Keratinocyte (primary cell): ENCODE measurements around the gene KCNC3.

Experiments
- EZH2 ChIP-seq: IDR thresholded peaks from one replicate; pipeline ENCODE4 v1.6.1; 2012; ENCODE audit warnings: inconsistent platforms, mild to moderate bottlenecking, low read length, moderate library complexity
- TF ChIP-seq, protein P1 (sequence below), 3 experiments: IDR thresholded peaks in 1 of 3; conservative IDR thresholded peaks in 1 of 3; optimal IDR thresholded peaks in 1 of 3; 2 replicates in 2 of 3; 3 replicates in 1 of 3; pipeline versions ENCODE3 to v1.5.1; 2011; ENCODE audit warnings: low read length in 3 of 3, mild to moderate bottlenecking in 3 of 3, moderate library complexity in 2 of 3, control low read depth in 1 of 3, inconsistent platforms in 1 of 3; ENCODE audit not compliant: insufficient read depth in 2 of 3; ENCODE audit errors: extremely low read depth in 1 of 3

DNA sequence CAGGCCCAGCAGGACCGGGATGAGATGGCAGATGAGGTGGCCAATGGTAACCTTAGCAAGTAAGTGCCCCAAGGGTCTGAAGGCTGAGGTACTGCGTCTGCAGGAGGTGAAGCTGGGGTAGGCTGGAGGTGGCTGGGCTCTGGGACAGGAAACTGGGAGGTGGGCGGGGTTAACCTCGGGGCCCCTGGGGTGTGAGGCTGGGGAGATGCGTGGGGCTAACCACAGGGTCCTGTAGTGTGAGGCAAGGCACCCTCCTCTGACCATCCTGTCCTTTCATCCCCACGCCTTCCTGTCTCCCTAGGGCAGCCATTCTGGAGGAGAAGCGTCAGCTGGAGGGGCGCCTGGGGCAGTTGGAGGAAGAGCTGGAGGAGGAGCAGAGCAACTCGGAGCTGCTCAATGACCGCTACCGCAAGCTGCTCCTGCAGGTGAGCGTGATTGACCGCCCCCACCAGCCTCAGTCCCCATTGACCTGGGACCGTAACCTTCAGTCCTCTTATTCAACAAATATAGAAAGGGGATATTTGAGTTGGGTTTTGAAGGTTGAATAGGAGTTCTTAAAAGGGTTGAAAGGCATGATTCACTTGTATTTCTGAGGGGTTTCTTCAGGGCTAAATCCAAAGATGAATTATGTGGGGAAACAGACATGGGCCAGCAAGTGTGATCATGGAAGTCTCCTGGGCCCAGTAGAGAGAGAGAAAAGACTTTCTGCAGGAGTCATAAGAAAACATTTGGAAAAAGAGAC is 35.7 kb downstream of the KCNC3 start:
- TF ChIP-seq, protein P1, sequence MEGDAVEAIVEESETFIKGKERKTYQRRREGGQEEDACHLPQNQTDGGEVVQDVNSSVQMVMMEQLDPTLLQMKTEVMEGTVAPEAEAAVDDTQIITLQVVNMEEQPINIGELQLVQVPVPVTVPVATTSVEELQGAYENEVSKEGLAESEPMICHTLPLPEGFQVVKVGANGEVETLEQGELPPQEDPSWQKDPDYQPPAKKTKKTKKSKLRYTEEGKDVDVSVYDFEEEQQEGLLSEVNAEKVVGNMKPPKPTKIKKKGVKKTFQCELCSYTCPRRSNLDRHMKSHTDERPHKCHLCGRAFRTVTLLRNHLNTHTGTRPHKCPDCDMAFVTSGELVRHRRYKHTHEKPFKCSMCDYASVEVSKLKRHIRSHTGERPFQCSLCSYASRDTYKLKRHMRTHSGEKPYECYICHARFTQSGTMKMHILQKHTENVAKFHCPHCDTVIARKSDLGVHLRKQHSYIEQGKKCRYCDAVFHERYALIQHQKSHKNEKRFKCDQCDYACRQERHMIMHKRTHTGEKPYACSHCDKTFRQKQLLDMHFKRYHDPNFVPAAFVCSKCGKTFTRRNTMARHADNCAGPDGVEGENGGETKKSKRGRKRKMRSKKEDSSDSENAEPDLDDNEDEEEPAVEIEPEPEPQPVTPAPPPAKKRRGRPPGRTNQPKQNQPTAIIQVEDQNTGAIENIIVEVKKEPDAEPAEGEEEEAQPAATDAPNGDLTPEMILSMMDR (optimal IDR thresholded peaks at IDR 0.05 in 1 of 3, IDR thresholded peaks at IDR 0.05 in 1 of 3, conservative IDR thresholded peaks at IDR 0.05 in 1 of 3; ENCODE audit: extremely low read depth in 1 of 3, insufficient read depth in 2 of 3, low read length in 3 of 3) = no peak
- no peak for TF ChIP-seq EZH2
